ENCODE data around the gene PRPF18. TPM values are rescaled to one million over a fixed set of nuclear protein-coding genes. Genes with fewer than 3 reads are reported as not detected.

Gene PRPF18
- total RNA-seq, 1 donor from 2014 or later, result 3.4 TPM

GRCh38 chr10:13674645-13675588 lies 88.2 kb downstream of the PRPF18 start:
- Histone ChIP-seq H3K36me3 (peaks cover 0 to 21% of the 10 kb centered on the region in 2 donors), H3K9me3 (no peaks in the 10 kb centered on the region), H3K27me3 (no peaks in the 10 kb centered on the region), H3K4me3 (no peak overlapping the region), H3K27ac (no peak overlapping the region), H3K4me1 (no peaks in the 10 kb centered on the region)
- intact Hi-C loops (cut with DNase I), result no loop called here
- no peak for TF ChIP-seq CTCF (IDR thresholded peaks at IDR 0.05)
- no peak for DNase-seq (ENCODE audit: low spot score in 2 of 2)

GRCh38 chr10:13678101-13678843 lies 91.5 kb downstream of the PRPF18 start:
- Histone ChIP-seq H3K27ac (no peak overlapping the region), H3K4me3 (no peak overlapping the region), H3K36me3 (peaks cover 0 to 8% of the 10 kb centered on the region in 2 donors), H3K4me1 (peaks cover 0 to under 1% of the 10 kb centered on the region in 2 donors), H3K9me3 (no peaks in the 10 kb centered on the region), H3K27me3 (no peaks in the 10 kb centered on the region)
- no peak for DNase-seq (ENCODE audit: low spot score in 2 of 2)
- no peak for TF ChIP-seq CTCF (IDR thresholded peaks at IDR 0.05)
- intact Hi-C loops (cut with DNase I), result no loop called here

Other genes starting within 250 kb of the PRPF18 start
- gene SEPHS1, start 238.7 kb upstream of the PRPF18 start, total RNA-seq, result 20.3 TPM
- 6.9 TPM for gene BEND7, start 58.0 kb upstream of the PRPF18 start, total RNA-seq

Data from ascending aorta (tissue), 2 donors.